ENCODE results near the gene SNRPD1. TPM values are rescaled to one million over a fixed set of nuclear protein-coding genes. Genes with fewer than 3 reads are reported as not detected.
"Not testable (repeated sequence)": the region's sequence is repeated elsewhere in the genome, so short reads cannot be mapped to it uniquely, and the experiment has no call there.

SNRPD1 gene
- total RNA-seq, 4 donors from 2014 or later = 4.1 to 8.5 (median 6.7) TPM

DNA sequence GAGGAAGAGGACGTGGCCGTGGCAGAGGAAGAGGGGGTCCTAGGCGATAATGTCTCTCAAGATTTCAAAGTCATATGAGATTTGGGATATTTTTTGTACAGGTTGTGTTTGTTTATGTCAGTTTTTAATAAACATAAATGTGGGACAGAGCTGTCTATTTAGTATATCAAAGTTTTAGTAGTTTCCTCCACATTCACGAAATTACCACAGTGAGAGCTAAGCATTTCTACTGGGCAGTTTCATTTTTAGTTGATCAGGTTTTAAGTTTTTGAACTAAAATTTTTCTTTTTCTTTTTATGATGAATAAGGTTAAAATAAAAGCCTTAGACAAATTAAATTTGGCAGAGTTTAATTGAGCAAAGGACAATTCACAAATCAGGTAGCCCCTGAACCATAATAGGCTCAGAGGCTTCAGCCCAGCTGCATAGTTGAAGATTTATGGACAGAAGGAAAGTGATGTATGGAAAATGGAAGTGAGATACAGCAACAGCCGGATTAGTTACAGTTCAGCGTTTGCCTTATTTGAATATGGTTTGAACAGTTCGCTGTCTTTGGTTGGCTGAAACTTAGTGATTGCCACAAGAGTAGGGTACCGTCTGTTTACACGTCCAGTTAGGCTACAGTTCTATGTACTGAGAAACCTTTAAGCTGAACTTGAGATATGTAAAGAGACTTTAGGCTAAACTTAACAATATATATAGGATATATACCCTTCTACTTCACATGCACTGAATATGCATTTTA, 17.1 kb downstream of the SNRPD1 start:
- Histone ChIP-seq H3K36me3 (peaks cover 13 to 30% of the 10 kb centered on the region in 2 donors), H3K9me3 (no peaks in the 10 kb centered on the region), H3K4me1 (no peaks in the 10 kb centered on the region), H3K4me3 (replicated peaks in 1 of 3) (no peak overlapping the region), H3K27me3 (no peaks in the 10 kb centered on the region), H3K27ac (no peak overlapping the region)
- DNase-seq = no peak
- WGBS, 2 donors = 85 to 87% methylated on average over 9 of the region's 9 CpGs
- TF ChIP-seq CTCF (IDR thresholded peaks at IDR 0.05) = no peak
- TF ChIP-seq POLR2A (IDR thresholded peaks at IDR 0.05) = no peak
- intact Hi-C loops (cut with DNase I) = no loop called here

GRCh38 chr18:21632393-21632792, 20.3 kb downstream of the SNRPD1 start:
- peak in 2 of 6 experiments; percentile 18 to 21 for TF ChIP-seq CTCF (IDR thresholded peaks at IDR 0.05)
- TF ChIP-seq POLR2A (IDR thresholded peaks at IDR 0.05) = no peak
- Histone ChIP-seq H3K4me3 (replicated peaks in 1 of 3) (no peak overlapping the region), H3K36me3 (peaks cover 8 to 19% of the 10 kb centered on the region in 2 donors), H3K9me3 (no peaks in the 10 kb centered on the region), H3K4me1 (no peaks in the 10 kb centered on the region), H3K27me3 (no peaks in the 10 kb centered on the region), H3K27ac (no peak overlapping the region)
- DNase-seq = no peak
- intact Hi-C loops (cut with DNase I) = no loop called here
- 93 to 95% methylated on average over 1 of the region's 1 CpG for WGBS, 2 donors

- Histone ChIP-seq H3K36me3 (peaks cover 4 to 8% of the 10 kb centered on the region in 2 donors), H3K9me3 (no peaks in the 10 kb centered on the region), H3K4me3 (replicated peaks in 1 of 3) (no peak overlapping the region), H3K4me1 (no peaks in the 10 kb centered on the region), H3K27ac (no peak overlapping the region), H3K27me3 (no peaks in the 10 kb centered on the region)
- DNase-seq = no peak
- intact Hi-C loops (cut with DNase I) = no loop called here
- no peak for TF ChIP-seq CTCF (IDR thresholded peaks at IDR 0.05)
- TF ChIP-seq POLR2A (IDR thresholded peaks at IDR 0.05) = no peak
- WGBS, 2 donors = 92 to 93% methylated on average over 4 of the region's 4 CpGs
These were observed 22.6 kb downstream of the SNRPD1 start for GRCh38 chr18:21634588-21635199.

- Histone ChIP-seq H3K4me1 (no peaks in the 10 kb centered on the region), H3K36me3 (peaks cover 0 to 3% of the 10 kb centered on the region in 2 donors), H3K27ac (no peak overlapping the region), H3K9me3 (no peaks in the 10 kb centered on the region), H3K4me3 (replicated peaks in 1 of 3) (no peak overlapping the region), H3K27me3 (no peaks in the 10 kb centered on the region)
- DNase-seq = no peak
- WGBS, 2 donors = 93 to 95% methylated on average over 13 of the region's 13 CpGs
- TF ChIP-seq POLR2A (IDR thresholded peaks at IDR 0.05) (no peak), CTCF (IDR thresholded peaks at IDR 0.05) (no peak)
- intact Hi-C loops (cut with DNase I) = no loop called here
These were observed 24.7 kb downstream of the SNRPD1 start for GRCh38 chr18:21636769-21637168.

DNA sequence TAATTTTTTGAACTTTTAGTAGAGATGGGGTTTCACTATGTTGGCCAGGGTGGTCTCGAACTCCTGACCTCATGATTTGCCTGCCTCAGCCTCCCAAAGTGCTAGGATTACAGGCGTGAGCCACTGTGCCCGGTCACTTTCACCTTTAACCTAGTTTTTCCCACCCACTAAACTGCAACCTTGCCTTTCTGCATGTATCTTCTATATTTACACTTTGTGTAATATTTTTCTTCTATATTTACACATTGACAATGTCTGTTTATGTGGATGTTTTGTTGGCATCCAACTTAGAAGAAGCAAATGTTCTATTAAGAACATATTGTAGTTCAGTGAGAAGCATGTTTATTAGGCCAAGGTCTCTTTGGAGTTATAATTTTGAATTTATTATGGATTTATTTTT, 26.7 kb downstream of the SNRPD1 start:
- no peak overlapping the region for H3K4me3 ChIP-seq (replicated peaks in 1 of 3)
- no peaks in the 10 kb centered on the region for H3K36me3 ChIP-seq
- no peaks in the 10 kb centered on the region for H3K27me3 ChIP-seq
- TF ChIP-seq POLR2A (IDR thresholded peaks at IDR 0.05) (no peak), CTCF (IDR thresholded peaks at IDR 0.05) (no peak)
- intact Hi-C loops (cut with DNase I) = no loop called here
- H3K4me1 ChIP-seq = no peaks in the 10 kb centered on the region
- no peak for DNase-seq
- no peak overlapping the region for H3K27ac ChIP-seq
- WGBS, 2 donors = 96 to 98% methylated on average over 3 of the region's 3 CpGs
- no peaks in the 10 kb centered on the region for H3K9me3 ChIP-seq

GRCh38 chr18:21640375-21640774, 28.3 kb downstream of the SNRPD1 start:
- H3K4me3 ChIP-seq (replicated peaks in 1 of 3); intact Hi-C loops (cut with DNase I); H3K9me3 ChIP-seq; H3K27ac ChIP-seq; H3K36me3 ChIP-seq; H3K27me3 ChIP-seq; H3K4me1 ChIP-seq; DNase-seq: not testable (repeated sequence)
- WGBS, 2 donors = 97 to 98% methylated on average over 5 of the region's 5 CpGs
